AG09309 (cell line): ENCODE data around the gene LGALS9B.
"Not testable (repeated sequence)": the region's sequence is repeated elsewhere in the genome, so short reads cannot be mapped to it uniquely, and the experiment has no call there.

Experiments used
- DNase-seq: peaks from one replicate; pipeline ENCODE4 v3.0.0-alpha.2; 2010; ENCODE audit warnings: low read depth
- H3K4me3 ChIP-seq: 2 replicates; pipeline ENCODE4 v1.5.1; 2011; ENCODE audit warnings: mild to moderate bottlenecking, low read depth, low read length, moderate library complexity; ENCODE audit not compliant: control insufficient read depth

LGALS9B gene

DNA sequence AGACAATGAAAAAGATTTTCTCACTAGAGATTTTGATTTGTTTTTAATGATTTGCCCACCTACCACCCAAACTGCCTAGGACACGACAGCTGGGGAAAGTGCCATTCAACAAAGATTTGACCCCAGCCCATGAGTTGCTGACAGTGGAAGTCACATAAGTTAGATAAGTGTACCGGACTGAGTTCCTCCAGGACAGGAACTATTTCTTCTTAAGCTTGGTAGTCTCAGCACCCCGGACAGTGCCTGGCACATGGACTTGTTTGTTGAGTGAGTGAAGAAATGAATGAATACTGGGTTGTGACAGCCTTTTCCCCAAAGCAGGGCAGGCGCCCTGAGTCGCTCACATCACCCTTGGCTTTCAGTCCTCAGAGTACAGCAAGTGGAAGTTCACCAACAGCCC, 26.7 kb downstream of the LGALS9B start:
- DNase-seq, H3K4me3 ChIP-seq: not testable (repeated sequence)

DNA sequence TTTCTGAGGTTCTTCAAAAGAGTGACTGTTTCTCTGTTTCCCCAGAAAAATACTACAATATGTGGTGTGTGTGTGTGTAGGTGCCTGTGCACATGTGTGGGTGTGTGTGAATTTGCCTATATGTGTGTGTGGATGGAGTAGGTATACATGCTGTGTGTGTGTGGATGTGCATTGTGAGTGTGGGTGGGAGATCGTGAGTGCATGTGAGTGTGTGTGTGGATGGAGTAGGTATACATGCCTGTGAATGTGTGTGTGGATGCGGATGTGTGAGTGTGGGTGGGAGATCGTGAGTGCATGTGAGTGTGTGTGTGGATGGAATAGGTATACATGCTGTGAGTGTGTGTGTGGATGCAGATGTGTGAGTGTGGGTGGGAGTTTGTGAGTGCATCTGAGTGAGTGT, 32.2 kb downstream of the LGALS9B start:
- H3K4me3 ChIP-seq, DNase-seq: not testable (repeated sequence)

DNA sequence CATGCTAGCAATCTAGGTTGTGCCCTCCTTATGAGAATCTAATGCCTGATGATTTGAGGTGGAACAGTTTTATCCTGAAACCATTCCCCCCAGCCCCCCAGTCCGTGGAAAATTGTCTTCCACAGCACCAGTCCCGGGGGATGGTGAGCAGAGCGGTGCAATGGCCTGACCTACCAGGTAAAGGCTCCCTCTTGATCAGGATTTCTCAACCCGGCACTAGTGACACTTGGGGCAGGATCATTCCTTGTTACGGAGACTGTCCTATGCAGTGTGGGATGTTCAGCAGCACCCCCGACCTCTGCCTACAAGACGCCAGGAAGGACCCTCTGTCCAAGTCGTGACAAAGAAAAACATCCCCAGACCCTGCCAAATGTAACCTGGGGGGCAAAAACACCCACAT, 34.0 kb downstream of the LGALS9B start:
- H3K4me3 ChIP-seq, DNase-seq: not testable (repeated sequence)

DNA sequence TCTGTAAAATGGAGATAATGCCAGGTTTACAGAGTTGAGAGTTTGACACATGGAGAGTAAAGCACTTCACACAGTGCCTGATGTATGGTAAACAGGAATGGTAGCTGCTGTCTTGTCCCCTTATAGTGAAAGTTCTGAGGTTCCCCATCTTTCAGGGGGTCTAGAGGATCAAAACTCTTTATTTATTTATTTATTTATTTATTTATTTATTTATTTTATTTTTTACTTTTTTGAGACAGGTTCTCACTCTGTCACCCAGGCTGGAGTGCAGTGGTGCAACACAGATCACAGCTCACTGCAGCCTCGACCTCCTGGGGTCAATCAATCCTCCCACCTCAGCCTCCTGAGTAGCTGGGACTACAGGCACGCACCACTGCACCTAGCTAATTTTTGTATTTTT, 40.1 kb downstream of the LGALS9B start:
- not testable (repeated sequence) for H3K4me3 ChIP-seq

DNA sequence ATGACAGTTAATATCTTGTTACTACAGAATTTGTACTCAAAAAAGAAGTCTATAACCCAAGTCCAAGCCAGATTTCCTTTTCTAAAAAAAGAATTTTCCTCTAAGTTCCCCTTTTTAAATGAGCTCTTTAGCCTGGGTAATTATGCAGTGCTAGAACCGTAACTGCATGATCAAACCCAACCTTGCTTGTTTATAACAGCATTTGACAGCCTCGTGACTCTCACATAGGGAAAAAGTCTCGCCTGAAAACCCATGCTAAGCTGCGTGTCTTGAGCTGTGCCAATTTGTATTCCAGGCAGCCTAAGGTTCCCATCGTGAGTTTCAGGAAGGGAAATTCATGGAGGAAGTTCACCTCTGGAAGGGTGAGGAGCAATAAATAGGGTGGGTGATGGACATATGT, 44.5 kb downstream of the LGALS9B start:
- not testable (repeated sequence) for DNase-seq, H3K4me3 ChIP-seq

More for the DNA sequence above, 40.1 kb downstream of the LGALS9B start:
- DNase-seq, result not testable (repeated sequence)

DNA sequence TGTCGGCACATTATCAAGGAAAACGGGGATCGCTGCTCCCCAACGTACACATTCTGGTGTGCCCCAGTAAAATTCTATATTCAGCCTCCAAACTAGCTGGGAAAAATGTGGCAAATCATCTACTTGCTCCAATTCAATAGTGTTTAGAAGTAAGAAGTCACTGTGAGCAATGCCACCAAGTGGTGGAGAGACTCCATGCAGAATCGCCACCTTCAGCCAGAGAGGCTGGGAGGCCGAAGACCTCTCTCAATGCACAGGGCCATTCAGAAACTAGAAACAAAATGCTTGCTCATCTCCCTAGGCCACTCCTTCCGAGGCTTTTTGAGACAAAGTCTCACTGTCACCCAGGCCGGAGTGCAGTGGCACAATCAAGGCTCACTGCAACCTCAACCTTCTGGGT, 48.5 kb downstream of the LGALS9B start:
- not testable (repeated sequence) for DNase-seq, H3K4me3 ChIP-seq

DNA sequence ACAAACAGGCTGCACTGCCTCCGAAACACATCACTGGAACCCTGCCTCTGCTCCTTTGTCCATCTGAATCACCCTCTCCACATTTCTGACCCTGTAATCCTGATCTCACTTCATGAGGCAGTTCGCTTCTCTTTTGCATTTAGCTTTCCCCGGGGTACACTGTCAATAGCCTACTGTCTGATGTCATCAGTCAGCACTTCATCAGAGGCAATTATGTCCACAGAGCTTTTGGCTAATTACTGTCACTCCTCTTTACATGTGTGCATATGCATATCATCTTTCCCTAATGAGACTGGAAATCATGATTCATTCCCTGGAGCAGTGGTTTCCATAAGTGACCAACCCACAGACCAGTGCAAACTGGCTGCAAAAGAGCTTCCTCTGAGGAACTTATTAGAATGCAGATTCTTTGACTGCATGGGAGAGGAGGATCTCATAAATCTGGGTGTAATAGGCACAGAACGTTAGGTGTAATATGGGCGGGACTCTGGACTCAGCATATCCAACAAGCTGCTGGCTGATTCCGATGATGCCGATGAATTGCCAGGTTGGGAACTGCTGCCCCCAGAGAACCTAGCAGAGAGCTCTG, 49.8 kb downstream of the LGALS9B start:
- not testable (repeated sequence) for H3K4me3 ChIP-seq, DNase-seq

DNA sequence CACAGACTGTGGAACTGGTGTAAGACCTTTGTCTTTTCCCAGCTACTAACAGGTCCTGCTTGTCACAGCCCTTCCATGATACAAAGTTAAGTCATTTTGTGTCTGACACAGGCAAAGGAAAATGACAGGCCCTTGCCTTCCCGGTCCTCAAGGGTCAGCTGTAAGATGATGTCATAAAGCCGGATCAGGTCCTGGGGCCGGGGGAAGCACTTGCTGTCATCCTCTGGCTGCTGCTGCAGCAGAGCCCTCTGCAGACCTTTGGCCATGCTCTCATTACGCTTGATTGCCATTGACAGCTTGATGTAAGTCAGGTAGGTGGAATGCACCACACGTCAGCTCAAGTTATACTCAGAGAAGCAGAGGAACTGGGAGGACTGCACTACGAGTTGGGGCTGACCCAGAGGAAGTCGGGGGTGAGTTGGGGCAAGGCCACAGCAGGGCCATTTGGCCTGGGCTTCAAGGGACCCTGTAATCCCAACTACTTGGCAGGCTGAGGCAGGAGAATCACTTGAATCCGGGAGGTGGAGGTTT, 50.9 kb downstream of the LGALS9B start:
- not testable (repeated sequence) for DNase-seq, H3K4me3 ChIP-seq

DNA sequence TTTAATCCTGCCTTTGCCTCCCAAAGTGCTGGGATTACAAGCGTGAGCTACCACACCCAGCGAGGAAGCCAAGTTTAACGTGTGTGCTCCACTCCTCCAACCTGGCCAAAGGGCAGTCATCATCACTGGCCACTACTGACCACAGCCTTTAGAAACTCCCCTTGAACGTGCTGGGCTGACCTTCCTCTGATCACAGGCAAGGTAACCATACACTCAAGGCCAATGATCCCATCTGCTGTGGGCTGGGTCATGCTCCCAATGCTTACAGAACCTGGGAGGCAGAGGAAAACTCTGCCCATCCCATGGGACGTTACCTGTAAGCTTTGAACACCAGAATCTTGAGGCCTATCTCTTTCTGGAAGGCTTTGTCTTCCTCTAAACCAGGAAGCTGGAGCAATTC, 51.9 kb downstream of the LGALS9B start:
- H3K4me3 ChIP-seq, DNase-seq: not testable (repeated sequence)

DNA sequence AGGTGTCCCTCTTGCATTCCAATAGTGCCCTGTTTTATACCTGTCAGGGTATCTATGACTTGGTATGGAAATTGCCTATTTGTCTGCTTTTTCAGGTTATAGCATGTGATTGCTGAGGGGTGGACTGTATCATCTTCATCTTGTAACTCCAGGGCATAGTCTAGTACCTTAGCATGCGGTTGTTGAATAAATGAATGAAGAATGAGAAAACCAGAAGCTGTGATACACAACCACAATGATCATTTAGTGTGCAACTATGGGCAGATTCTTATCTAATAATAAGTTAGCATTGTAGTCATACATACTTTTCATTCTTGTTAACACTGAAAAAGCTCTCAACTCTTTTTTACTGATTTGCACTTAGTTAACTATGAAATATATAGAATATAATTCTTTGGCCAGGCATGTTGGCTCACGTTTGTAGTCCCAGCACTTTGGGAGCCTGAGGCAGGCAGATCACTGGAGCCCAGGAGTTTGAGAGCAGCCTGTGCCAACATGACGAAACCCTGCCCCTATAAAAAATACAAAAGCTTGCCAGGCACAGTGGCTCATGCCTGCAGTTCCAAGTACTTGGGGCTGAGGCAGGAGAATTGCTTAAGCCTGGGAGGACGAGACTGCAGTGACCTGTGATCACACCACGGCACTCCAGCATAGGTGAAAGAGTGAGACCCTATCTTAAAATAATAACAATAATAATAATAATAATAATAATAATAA, 65.9 kb downstream of the LGALS9B start:
- DNase-seq, H3K4me3 ChIP-seq: not testable (repeated sequence)

DNA sequence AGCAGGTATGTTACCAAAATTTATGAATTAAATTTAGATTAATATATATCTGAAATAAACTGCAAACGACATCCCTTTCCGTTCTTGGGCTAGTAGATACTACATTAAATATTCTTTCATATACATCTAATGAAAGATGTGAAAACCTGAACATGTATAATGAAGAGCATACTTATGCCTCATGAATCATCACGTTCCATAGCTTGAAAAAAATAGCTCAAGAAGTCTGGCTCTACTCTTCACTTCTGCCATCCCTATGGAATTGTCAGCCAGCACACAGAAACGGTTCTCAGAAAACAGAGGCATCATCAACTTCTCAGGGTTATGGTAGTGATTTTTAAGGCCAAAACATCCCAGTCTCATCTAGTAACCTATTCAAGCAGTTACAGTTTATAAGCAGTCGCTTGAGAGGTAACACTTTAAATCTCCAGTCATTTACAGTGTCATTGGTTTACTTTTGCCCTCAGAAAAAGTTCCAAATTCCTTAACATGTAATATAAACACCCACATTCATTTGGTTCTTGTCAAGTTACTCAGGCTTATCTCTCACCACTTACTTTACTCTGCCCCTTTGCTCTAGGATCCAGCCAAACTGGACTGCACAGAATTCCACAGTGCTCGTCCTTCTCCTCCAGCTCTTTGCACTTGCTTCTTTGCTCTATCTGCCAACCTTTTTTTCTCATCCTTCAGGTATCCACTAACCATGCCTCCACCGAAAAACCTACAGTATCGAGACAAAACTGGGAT, 66.6 kb downstream of the LGALS9B start:
- not testable (repeated sequence) for H3K4me3 ChIP-seq, DNase-seq
